Activated T-cell treated with anti-CD3 and anti-CD28 coated beads for 24 hours (primary cell): Measurements from ENCODE around the gene IFTAP.
"Not testable (repeated sequence)": the region's sequence is repeated elsewhere in the genome, so short reads cannot be mapped to it uniquely, and the experiment has no call there.

Experiments
- DNase-seq: peaks from one replicate; pipeline ENCODE4 v3.0.0-alpha.2; 2020; ENCODE audit warnings: low read depth

Gene IFTAP

DNA sequence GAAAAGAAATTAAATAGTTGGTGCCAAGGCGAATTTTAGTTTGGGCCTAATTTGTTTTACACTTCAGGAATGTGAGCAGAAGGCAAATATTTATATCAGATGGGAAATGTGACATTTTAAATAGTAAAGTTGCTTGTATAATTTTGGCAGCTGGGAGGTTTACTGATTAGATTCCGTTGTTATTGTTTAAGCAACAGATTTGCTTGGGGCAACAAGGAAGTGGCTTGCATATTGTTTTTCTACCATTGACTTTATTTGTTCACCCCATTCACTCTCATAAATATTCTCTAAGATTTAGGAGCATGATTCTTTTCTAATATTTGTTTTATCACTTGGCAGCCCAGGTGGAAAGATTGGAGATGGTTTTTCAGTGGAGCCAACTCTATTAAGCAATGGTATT, 44.3 kb downstream of the IFTAP start:
- DNase-seq, result no peak

GRCh38 chr11:36657610-36658267, 63.4 kb downstream of the IFTAP start:
- no peak for DNase-seq

DNA sequence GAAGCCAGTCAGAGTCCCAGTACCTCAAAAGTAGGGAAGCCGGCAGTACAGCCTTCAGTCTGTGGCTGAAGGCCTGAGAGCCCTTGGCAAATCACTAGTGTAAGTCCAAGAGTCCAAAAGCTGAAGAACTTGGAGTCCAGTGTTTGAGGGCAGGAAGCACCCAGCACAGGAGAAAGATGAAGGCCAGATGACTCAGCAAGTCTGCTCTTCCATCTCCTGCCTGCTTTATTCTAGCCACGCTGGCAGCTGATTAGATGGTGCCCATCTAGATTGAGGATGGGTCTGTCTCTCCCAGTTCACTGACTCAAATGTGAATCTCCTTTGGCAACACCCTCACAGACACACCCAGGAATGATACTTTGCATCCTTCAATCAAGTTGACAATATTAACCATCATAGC, 67.1 kb downstream of the IFTAP start:
- not testable (repeated sequence) for DNase-seq

- no peak for DNase-seq
Observed at GRCh38 chr11:36672815-36673450, 78.6 kb downstream of the IFTAP start.

- not testable (repeated sequence) for DNase-seq
Observed at GRCh38 chr11:36679547-36679946, 85.2 kb downstream of the IFTAP start.

DNA sequence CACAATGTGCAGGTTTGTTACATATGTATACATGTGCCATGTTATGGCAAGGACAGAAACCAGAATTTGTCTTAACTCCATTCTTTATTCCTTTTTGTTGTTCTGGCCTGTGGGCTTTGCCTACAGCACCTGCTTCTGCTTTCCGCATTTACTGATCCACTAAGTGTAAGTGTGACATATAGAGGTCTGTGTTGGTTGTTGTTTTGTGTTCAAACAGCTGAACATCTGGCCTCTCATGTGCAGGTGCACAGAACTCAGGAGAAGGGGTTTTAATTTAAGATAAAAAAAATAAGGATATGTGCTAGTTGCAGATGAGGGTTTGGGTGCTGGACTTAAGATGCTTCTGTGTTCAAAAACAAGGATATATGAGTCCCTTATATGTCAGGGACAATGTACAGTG, 89.5 kb downstream of the IFTAP start:
- no peak for DNase-seq

GRCh38 chr11:36684840-36685801, 90.8 kb downstream of the IFTAP start:
- DNase-seq, result no peak

DNA sequence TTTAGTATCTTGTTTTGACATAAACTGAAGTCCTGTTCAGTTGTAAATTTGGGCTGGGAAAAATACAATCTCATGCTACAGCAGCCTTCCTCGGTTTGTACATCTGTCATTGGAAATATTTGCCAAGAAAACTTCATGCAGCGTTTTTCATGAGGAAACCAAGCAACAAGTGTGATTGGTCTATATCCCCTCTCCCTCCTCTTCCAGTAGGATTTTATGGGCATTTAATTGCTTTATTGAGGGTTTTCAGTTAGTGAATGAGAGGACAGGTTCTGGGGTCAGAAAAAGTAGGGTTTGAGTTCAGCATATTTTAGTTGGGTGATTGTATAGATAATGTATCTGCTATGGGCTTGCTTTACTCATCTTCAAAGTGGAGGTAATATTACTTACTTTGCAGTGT, 93.8 kb downstream of the IFTAP start:
- DNase-seq, result no peak

DNA sequence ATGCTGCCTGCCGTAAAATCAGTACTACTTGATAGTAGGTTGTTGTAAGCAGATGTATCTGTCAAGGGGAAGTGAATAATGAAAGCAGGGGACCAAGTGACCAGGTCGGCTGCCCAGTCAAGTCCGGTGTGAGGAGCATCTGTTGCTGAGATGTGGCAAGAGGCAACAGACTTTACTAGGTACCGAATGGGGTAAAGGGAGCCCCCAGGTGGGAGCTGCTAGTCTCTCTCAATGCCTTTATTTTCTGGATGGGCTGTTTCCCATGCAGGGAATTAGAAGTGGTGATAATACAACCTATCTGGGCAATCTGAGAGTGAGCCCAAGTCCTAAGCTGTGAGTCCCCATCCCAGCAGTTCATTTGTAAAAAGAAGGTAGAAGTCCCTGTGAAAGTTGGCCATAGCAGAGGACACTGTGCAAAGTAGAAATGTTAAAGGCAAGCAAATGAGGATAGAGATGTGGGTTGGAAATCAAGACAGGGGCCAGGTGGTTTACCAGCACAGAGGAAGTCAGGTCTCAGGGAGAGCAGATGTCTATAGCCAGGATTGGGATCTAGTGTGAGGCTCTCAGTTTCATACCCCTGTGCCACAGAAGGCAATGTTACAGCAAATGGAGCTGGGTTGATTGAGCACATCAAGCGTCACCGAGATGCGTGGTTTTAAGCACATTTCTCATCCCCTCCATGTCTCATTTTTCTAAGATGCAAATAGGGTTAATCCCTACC, 94.4 kb downstream of the IFTAP start:
- DNase-seq, result no peak

GRCh38 chr11:36689442-36689841, 95.1 kb downstream of the IFTAP start:
- no peak for DNase-seq

DNA sequence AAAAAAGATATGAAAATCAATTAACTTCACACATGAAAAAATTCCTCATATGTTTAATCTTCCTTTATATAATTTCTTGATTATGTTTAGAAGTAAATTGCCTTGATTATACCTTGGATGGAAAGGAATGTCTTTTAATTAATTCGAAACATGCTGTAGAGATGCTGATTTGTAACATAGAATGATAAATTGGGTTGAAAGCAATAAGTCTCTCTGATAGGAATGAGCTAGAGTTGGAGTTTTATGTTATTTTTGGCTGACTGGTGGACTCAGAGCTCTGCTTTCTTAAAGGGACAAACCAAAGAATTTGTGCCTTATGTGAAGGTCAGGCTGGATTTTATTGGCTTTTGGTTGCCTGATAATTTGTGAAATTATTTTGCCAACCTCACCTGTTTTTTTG, 98.4 kb downstream of the IFTAP start:
- no peak for DNase-seq

GRCh38 chr11:36693139-36693843, 99.0 kb downstream of the IFTAP start:
- DNase-seq, result no peak

- no peak for DNase-seq
Observed at GRCh38 chr11:36695111-36695510, 100.8 kb downstream of the IFTAP start.

- no peak for DNase-seq
Observed at GRCh38 chr11:36695571-36695970, 101.3 kb downstream of the IFTAP start.

DNA sequence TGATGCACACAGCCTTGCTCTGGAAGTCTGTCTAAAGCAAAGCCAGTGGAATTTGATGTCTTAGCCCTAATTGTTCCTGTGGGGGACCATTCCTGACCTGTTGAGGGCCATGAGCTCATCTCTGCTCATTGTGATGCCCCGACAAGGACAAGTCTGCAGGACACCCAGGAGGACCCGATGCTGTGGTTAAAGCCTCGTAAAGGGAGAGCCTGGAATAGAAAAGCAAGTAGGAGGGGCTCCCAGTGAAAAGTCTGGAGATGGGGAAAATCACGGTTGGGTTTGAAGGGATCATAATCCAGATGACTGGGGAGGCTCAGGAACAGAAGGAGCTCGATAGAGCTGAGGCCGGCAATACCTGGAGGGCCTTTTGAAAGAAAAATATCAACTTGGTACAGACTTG, 102.2 kb downstream of the IFTAP start:
- DNase-seq, result no peak

GRCh38 chr11:36699271-36699670, 105.0 kb downstream of the IFTAP start:
- DNase-seq, result no peak

DNA sequence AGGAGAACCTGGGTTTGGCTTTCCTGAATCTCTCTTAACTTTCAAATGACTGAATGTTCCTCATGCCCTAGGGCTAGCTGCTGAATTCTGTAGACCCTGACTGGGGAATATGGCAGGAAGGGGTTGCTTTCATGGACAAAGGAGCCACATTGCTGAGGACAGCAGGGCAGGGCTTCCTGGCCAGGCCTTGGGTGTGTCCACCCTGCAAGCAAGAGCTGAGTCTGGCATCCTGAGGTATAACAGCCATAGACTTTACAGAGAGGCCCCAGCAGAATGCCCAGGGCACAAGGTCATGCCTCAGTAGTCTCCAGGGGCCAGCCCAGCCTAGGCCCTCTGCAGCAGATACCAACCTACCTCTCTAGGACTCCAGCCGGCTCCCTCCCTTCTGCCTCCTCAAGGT, 105.9 kb downstream of the IFTAP start:
- no peak for DNase-seq

- DNase-seq, result no peak
Observed at GRCh38 chr11:36702330-36703054, 108.2 kb downstream of the IFTAP start.

GRCh38 chr11:36703055-36703404, 108.7 kb downstream of the IFTAP start:
- DNase-seq, result no peak
